HepG2 (cell line): Measurements from ENCODE around the gene DCTN2. TPM values are rescaled to one million over a fixed set of nuclear protein-coding genes. Genes with fewer than 3 reads are reported as not detected.
A peak's percentile ranks its signal among the peaks of the same experiment; 100 is the strongest.

Source experiments
- ATF6 ChIP-seq: sonication (generic); formaldehyde crosslinking; conservative IDR thresholded peaks from 2 replicates; pipeline ENCODE4 v1.4.0; 2020; ENCODE audit warnings: missing genetic modification reagents
- IRF9 ChIP-seq: sonication (generic); formaldehyde crosslinking; IDR thresholded peaks from 2 replicates; pipeline ENCODE4 v1.8.0; 2022; ENCODE audit warnings: missing genetic modification reagents, mild to moderate bottlenecking, borderline replicate concordance
- PBX3 ChIP-seq: sonication (generic); formaldehyde crosslinking; IDR thresholded peaks from 2 replicates; pipeline ENCODE4 v1.8.1; 2023; ENCODE audit warnings: missing genetic modification reagents, inconsistent platforms, borderline replicate concordance
- POGZ ChIP-seq: sonication (generic); formaldehyde crosslinking; IDR thresholded peaks from 2 replicates; pipeline ENCODE4 v1.4.0; 2020; ENCODE audit warnings: mild to moderate bottlenecking, missing genetic modification reagents
- POLR2A ChIP-seq, 2 experiments: IDR thresholded peaks; 2 replicates each; pipeline ENCODE4 v1.6.1; 2011; ENCODE audit warnings: low read depth in 2 of 2, low read length in 2 of 2, mild to moderate bottlenecking in 1 of 2, moderate library complexity in 1 of 2; ENCODE audit not compliant: insufficient read depth in 1 of 2
- TOE1 ChIP-seq: sonication (generic); formaldehyde crosslinking; IDR thresholded peaks from 2 replicates; pipeline ENCODE4 v1.4.0; 2020; ENCODE audit warnings: mild to moderate bottlenecking, missing genetic modification reagents
- ZFX ChIP-seq: sonication (generic); formaldehyde crosslinking; IDR thresholded peaks from 2 replicates; pipeline ENCODE4 v1.4.0; 2020; ENCODE audit warnings: mild to moderate bottlenecking, low read depth, missing genetic modification reagents, moderate library complexity
- ZNF138 ChIP-seq: sonication (generic); formaldehyde crosslinking; IDR thresholded peaks from 2 replicates; pipeline ENCODE4 v1.5.0; 2020; ENCODE audit warnings: mild to moderate bottlenecking, low read depth, missing genetic modification reagents
- ZNF205 ChIP-seq: IDR thresholded peaks from 2 replicates; pipeline ENCODE4 v1.6.1; 2018; ENCODE audit warnings: missing biosample characterization, missing genetic modification reagents
- ZNF280D ChIP-seq: sonication (generic); formaldehyde crosslinking; IDR thresholded peaks from 2 replicates; pipeline ENCODE4 v1.5.1; 2020; ENCODE audit warnings: mild to moderate bottlenecking, missing genetic modification reagents
- ZNF770 ChIP-seq: sonication (generic); formaldehyde crosslinking; IDR thresholded peaks from 2 replicates; pipeline ENCODE4 v1.5.0; 2020; ENCODE audit warnings: mild to moderate bottlenecking, missing genetic modification reagents
- polyA plus RNA-seq, 8 experiments: library from polyadenylated mRNA; depleted of rRNA in 3 of 8; stranded (reverse) in 7 of 8; unstranded in 1 of 8; fragments of >200 nt; fragmentation: Illumina TruSeq in 4 of 8; extraction: Trizol in 4 of 8; gene quantifications; 2 replicates each; pipeline versions ENCODE4 v1.2.1 to v1.2.3, GENCODE V29; 2011 to 2016; ENCODE audit warnings: low read depth in 4 of 8, missing spikeins in 1 of 8, mixed read lengths in 1 of 8; ENCODE audit not compliant: insufficient read depth in 1 of 8
- total RNA-seq, 5 experiments: library from RNA; depleted of rRNA; stranded (reverse); fragments of >200 nt; fragmentation: Illumina TruSeq; extraction: Trizol; gene quantifications; 2 replicates each; pipeline ENCODE4 v1.2.3, GENCODE V29; 2016; ENCODE audit warnings: low read depth in 1 of 5

DCTN2 gene
- total and polyA plus RNA-seq, 2 of the 13 experiments (the other 11 are each of a cell fraction or from before 2014, with no cell fraction given), result 72.0 to 77.4 TPM

GRCh38 chr12:57487597-57488401 lies 59.2 kb downstream of the DCTN2 start, which contains the start of gene MARS1 (continued):
- no peak for TF ChIP-seq ZNF280D
- no peak for TF ChIP-seq ZNF205
- peak; percentile 76 for TF ChIP-seq POGZ (CRISPR knock-in tag)
- peak; percentile 71 to 80 for TF ChIP-seq POLR2A (IDR thresholded peaks at IDR 0.05; ENCODE audit: insufficient read depth in 1 of 2, low read depth in 2 of 2, low read length in 2 of 2)
- 0 out of 2 replicates have a peak, but pooled peaks have one; percentile 11 for TF ChIP-seq IRF9 (CRISPR knock-in tag)
- peak; percentile 98 for TF ChIP-seq ZNF770 (CRISPR knock-in tag)
- no peak for TF ChIP-seq ZNF138 (CRISPR knock-in tag)
- no peak for TF ChIP-seq ATF6
- no peak for TF ChIP-seq TOE1 (CRISPR knock-in tag)
- TF ChIP-seq PBX3, result no peak
- peak; percentile 72 for TF ChIP-seq ZFX
- TF ChIP-seq, all 625 proteins: peak for 174
